Neural cell (in vitro differentiated cells): Measurements from ENCODE around the gene RTN4. TPM values are rescaled to one million over a fixed set of nuclear protein-coding genes. Genes with fewer than 3 reads are reported as not detected.

ENCODE experiments used
- H2AFZ ChIP-seq: fragments of 200-600, 300-800 bp; sonication (generic), shearing (Covaris generic); 2 replicates; pipeline ENCODE4 v1.6.0; 2014; ENCODE audit warnings: low read depth, mild to moderate bottlenecking, antibody characterized with exemption, low read length, moderate library complexity
- H3F3A ChIP-seq: fragments of 200-600 bp; shearing (Covaris generic); 2 replicates; pipeline ENCODE4 v1.6.1; 2016; ENCODE audit warnings: mild to moderate bottlenecking, moderate library complexity, mixed read lengths, antibody characterized with exemption, low read length; ENCODE audit not compliant: insufficient read depth, poor library complexity, severe bottlenecking
- H3K27ac ChIP-seq: fragments of 200-600, 300-800 bp; sonication (generic), shearing (Covaris generic); 2 replicates; pipeline ENCODE4 v1.5.1; 2014; ENCODE audit warnings: mild to moderate bottlenecking, low read length, moderate library complexity
- H3K27me3 ChIP-seq: fragments of 300-800, 200-600 bp; sonication (generic), shearing (Covaris generic); 2 replicates; pipeline ENCODE4 v1.6.0; 2014; ENCODE audit warnings: mild to moderate bottlenecking, low read depth, low read length, moderate library complexity; ENCODE audit not compliant: insufficient read depth
- H3K36me3 ChIP-seq: fragments of 300-800, 200-600 bp; sonication (generic), shearing (Covaris generic); 2 replicates; pipeline ENCODE4 v1.5.1; 2014; ENCODE audit warnings: mild to moderate bottlenecking, antibody characterized with exemption, low read length, moderate library complexity; ENCODE audit not compliant: insufficient read depth
- H3K4me2 ChIP-seq: fragments of 300-800, 200-600 bp; sonication (generic), shearing (Covaris generic); 2 replicates; pipeline ENCODE4 v1.6.0; 2014; ENCODE audit warnings: mild to moderate bottlenecking, low read length
- H3K4me3 ChIP-seq: fragments of 300-800, 200-600 bp; sonication (generic), shearing (Covaris generic); 2 replicates; pipeline ENCODE4 v1.5.1; 2014; ENCODE audit warnings: mild to moderate bottlenecking, low read length, moderate library complexity
- H3K79me2 ChIP-seq: fragments of 200-600 bp; shearing (Covaris generic); replicated peaks from 2 replicates; pipeline ENCODE4 v1.6.0; 2014; ENCODE audit warnings: mild to moderate bottlenecking, low read length, moderate library complexity; ENCODE audit not compliant: insufficient read depth
- H3K9ac ChIP-seq: fragments of 300-800, 200-600 bp; sonication (generic), shearing (Covaris generic); 2 replicates; pipeline ENCODE4 v1.6.1; 2016; ENCODE audit warnings: mild to moderate bottlenecking, low read length, mixed read lengths
- H3K9me2 ChIP-seq: fragments of 200-600 bp; shearing (Covaris generic); 2 replicates; pipeline ENCODE4 v1.6.1; 2016; ENCODE audit warnings: mild to moderate bottlenecking, low read length, mixed read lengths; ENCODE audit not compliant: insufficient read depth
- H3K9me3 ChIP-seq: fragments of 200-600, 300-800 bp; sonication (generic), shearing (Covaris generic); 2 replicates; pipeline ENCODE4 v1.6.1; 2016; ENCODE audit warnings: mild to moderate bottlenecking, mixed run types, low read length, moderate library complexity, mixed read lengths
- H4K20me1 ChIP-seq: fragments of 200-600 bp; shearing (Covaris generic); 2 replicates; pipeline ENCODE4 v1.6.1; 2016; ENCODE audit warnings: mild to moderate bottlenecking, mixed run types; ENCODE audit not compliant: insufficient read depth
- CTCF ChIP-seq: fragments of 450-650 bp; IDR thresholded peaks from 2 replicates; pipeline ENCODE4 v1.5.1; 2014; ENCODE audit warnings: antibody characterized with exemption, mild to moderate bottlenecking, moderate library complexity; ENCODE audit not compliant: poor library complexity, severe bottlenecking
- EP300 ChIP-seq: fragments of 450-650 bp; conservative IDR thresholded peaks from 2 replicates; pipeline ENCODE4 v1.6.1; 2014; ENCODE audit warnings: antibody characterized with exemption, mild to moderate bottlenecking, moderate library complexity; ENCODE audit not compliant: poor library complexity, severe bottlenecking
- EZH2 ChIP-seq: fragments of 200-600, 300-800 bp; shearing (Covaris generic), sonication (generic); IDR thresholded peaks from 2 replicates; pipeline ENCODE4 v1.6.1; 2014; ENCODE audit warnings: antibody characterized with exemption, low read length, borderline replicate concordance, mild to moderate bottlenecking; ENCODE audit not compliant: insufficient read depth, poor library complexity, severe bottlenecking
- MXI1 ChIP-seq: fragments of 450-650 bp; conservative IDR thresholded peaks from 2 replicates; pipeline ENCODE4 v1.6.1; 2014; ENCODE audit warnings: antibody characterized with exemption, mild to moderate bottlenecking; ENCODE audit not compliant: poor library complexity, severe bottlenecking
- POLR2AphosphoS5 ChIP-seq: IDR thresholded peaks from 2 replicates; pipeline ENCODE4 v1.6.1; 2012
- RAD21 ChIP-seq: fragments of 450-650 bp; conservative IDR thresholded peaks from 2 replicates; pipeline ENCODE4 v1.6.1; 2014; ENCODE audit warnings: antibody characterized with exemption, mild to moderate bottlenecking, moderate library complexity
- SMC3 ChIP-seq: fragments of 450-650 bp; conservative IDR thresholded peaks from 2 replicates; pipeline ENCODE4 v1.6.1; 2014; ENCODE audit warnings: antibody characterized with exemption, mild to moderate bottlenecking, moderate library complexity; ENCODE audit not compliant: poor library complexity
- TAF1 ChIP-seq: IDR thresholded peaks from 2 replicates; pipeline ENCODE4 v1.6.1; 2012; ENCODE audit warnings: low read depth
- polyA plus RNA-seq: library from polyadenylated mRNA; depleted of rRNA; stranded (reverse); fragments of >200 nt; gene quantifications from 2 replicates; pipeline ENCODE4 v1.2.3, GENCODE V29; 2014
- TF ChIP-seq, protein P1 (sequence below): IDR thresholded peaks from 2 replicates; pipeline ENCODE4 v1.6.1; 2012; ENCODE audit warnings: borderline replicate concordance

Gene RTN4
- polyA plus RNA-seq, 1 donor from 2014 or later: 582 TPM

GRCh38 chr2:55001716-55002115, 48.5 kb downstream of the RTN4 start:
- Histone ChIP-seq H3K27ac (no peak overlapping the region), H2AFZ (no peak overlapping the region), H3F3A (no peaks in the 10 kb centered on the region), H3K4me3 (no peak overlapping the region), H3K9me2 (no peaks in the 10 kb centered on the region), H3K9me3 (no peaks in the 10 kb centered on the region), H4K20me1 (peaks cover 16% of the 10 kb centered on the region), H3K27me3 (no peaks in the 10 kb centered on the region), H3K79me2 (peaks cover 85% of the 10 kb centered on the region), H3K36me3 (no peaks in the 10 kb centered on the region), H3K9ac (no peak overlapping the region), H3K4me2 (no peak overlapping the region)
- TF ChIP-seq EZH2: no peak
- no peak for TF ChIP-seq POLR2AphosphoS5
- TF ChIP-seq RAD21: no peak
- no peak for TF ChIP-seq CTCF
- no peak for TF ChIP-seq MXI1
- no peak for TF ChIP-seq SMC3
- no peak for TF ChIP-seq EP300
- TF ChIP-seq, protein P1, sequence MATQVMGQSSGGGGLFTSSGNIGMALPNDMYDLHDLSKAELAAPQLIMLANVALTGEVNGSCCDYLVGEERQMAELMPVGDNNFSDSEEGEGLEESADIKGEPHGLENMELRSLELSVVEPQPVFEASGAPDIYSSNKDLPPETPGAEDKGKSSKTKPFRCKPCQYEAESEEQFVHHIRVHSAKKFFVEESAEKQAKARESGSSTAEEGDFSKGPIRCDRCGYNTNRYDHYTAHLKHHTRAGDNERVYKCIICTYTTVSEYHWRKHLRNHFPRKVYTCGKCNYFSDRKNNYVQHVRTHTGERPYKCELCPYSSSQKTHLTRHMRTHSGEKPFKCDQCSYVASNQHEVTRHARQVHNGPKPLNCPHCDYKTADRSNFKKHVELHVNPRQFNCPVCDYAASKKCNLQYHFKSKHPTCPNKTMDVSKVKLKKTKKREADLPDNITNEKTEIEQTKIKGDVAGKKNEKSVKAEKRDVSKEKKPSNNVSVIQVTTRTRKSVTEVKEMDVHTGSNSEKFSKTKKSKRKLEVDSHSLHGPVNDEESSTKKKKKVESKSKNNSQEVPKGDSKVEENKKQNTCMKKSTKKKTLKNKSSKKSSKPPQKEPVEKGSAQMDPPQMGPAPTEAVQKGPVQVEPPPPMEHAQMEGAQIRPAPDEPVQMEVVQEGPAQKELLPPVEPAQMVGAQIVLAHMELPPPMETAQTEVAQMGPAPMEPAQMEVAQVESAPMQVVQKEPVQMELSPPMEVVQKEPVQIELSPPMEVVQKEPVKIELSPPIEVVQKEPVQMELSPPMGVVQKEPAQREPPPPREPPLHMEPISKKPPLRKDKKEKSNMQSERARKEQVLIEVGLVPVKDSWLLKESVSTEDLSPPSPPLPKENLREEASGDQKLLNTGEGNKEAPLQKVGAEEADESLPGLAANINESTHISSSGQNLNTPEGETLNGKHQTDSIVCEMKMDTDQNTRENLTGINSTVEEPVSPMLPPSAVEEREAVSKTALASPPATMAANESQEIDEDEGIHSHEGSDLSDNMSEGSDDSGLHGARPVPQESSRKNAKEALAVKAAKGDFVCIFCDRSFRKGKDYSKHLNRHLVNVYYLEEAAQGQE: no peak
- TF ChIP-seq TAF1: no peak

DNA sequence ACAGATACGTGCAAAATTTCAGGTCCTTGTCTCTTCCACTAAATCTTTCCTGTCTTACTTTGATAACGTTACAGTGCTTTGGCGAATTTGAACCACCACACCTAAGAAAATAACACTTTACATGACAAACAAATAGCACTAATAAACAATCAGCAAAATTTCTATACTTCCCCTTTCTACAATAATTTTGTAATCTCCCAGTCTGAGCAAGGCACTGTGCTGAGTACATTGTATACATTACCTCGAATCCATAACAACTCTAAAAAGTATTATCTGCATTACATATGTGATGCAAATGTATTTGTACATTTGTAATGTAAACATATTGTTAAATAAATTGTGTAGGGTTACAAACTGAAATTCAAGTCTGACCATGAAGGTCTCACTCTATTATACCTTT, 49.9 kb downstream of the RTN4 start:
- Histone ChIP-seq H3K9me2 (no peaks in the 10 kb centered on the region), H3K9ac (no peak overlapping the region), H2AFZ (no peak overlapping the region), H4K20me1 (peaks cover 16% of the 10 kb centered on the region), H3K9me3 (no peaks in the 10 kb centered on the region), H3K4me2 (no peak overlapping the region), H3K27me3 (no peaks in the 10 kb centered on the region), H3K27ac (no peak overlapping the region), H3F3A (no peaks in the 10 kb centered on the region), H3K79me2 (peaks cover 86% of the 10 kb centered on the region), H3K4me3 (no peak overlapping the region), H3K36me3 (no peaks in the 10 kb centered on the region)
- TF ChIP-seq CTCF: no peak
- TF ChIP-seq EZH2: no peak
- TF ChIP-seq TAF1: no peak
- TF ChIP-seq POLR2AphosphoS5: no peak
- no peak for TF ChIP-seq RAD21
- TF ChIP-seq, protein P1: no peak
- TF ChIP-seq SMC3: no peak
- no peak for TF ChIP-seq EP300
- TF ChIP-seq MXI1: no peak
